Measurements from ENCODE around the gene ATF6.

Gene ATF6

GRCh38 chr1:161978011-161978790 is 212.1 kb downstream of the ATF6 start:
- no peak for DNase-seq

DNA sequence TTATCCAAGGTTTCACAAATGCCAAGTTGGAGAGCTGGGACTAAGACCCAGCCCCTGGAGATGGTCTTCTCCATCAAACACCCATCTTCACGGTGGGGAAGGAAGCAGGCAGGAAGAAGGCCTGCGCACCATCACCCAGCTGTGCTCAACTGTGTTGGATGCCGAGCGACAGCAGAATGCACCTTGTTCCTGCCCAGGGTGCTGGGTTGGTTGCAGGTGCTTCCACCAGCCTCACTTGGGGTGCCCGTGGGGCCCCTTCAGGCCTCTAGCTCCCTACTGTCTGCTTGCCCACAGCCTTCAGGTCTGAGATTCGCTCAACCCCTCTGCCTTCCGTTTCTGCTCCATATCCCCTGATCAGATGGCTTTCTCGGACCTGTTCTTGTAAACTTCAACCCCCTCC is 215.0 kb downstream of the ATF6 start:
- DNase-seq = no peak

DNA sequence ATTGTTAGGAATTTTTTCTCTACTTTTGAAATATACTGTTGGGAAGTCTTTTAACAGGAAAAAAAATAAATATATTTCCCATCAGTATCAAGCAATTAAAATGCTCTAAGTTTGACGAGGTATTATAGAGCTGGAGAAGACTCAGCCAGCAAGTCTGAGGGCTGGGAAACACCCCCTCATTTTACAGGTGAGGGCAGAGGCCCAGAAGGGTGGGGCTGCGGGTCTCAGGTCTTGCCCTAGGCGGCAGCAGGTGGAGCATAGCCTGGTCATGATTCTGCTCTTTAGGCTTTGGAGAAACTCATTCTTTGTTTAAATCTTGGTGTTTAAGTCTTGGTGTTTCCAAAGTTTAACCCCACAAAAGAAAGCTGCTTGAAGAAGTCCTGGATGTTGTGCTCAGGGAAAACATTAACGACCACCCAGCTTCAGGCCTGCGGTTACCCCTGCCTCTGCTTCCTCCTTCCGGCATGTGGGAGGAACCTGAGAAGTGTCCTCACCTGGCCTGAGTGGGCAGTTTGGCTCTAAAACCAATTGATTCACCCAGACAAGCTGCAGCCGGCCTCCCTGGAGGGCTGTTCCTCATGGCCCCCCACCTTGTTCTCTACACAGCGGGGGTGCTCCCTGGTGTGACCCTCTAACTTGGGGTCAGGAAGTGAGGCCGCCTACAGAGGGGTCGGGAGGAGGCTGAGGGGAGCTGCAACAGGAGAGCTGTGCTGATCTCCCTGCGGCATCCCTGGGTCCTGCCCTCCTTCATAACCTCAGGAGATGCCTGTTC is 215.8 kb downstream of the ATF6 start:
- DNase-seq = no peak

DNA sequence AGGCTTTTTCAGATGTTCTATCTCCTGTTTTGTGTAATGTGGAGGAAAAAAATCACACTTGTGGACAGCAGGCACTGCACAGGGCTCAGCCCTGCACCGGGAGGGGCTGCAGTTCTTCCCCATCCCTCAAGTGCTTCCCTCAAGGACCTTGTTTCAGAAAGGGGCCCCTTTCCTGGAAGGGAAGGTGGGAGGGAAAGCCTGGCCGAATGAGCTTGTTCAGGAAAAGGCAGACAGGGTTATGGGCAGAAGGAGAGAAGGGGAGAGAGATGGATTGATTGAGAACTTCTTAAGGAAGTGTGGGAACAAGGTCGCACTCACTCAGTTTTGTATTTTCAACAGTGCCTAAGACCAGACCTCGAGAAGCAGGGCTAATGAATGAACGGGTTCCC is 216.4 kb downstream of the ATF6 start:
- DNase-seq = no peak

DNA sequence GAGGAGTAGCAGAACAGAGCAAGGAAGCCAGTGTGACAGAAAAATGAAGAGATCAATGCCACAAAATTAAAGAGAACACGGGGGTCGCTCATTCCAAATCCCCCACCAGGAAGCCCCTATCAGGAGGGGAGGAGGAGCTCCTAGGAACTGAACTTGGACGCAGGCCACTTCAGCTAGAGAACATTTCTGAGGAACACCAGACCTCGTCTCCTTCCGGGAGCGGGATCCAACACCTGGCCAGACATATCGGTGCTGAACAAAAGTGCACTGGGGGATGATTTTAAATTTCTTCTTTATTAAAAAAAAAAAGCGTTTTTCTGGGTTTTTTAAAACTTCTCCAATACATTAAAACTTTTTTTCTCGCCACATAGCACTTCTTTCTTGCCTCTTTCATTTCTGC is 216.8 kb downstream of the ATF6 start:
- no peak for DNase-seq

GRCh38 chr1:161983725-161984124 is 217.6 kb downstream of the ATF6 start:
- DNase-seq = no peak

DNA sequence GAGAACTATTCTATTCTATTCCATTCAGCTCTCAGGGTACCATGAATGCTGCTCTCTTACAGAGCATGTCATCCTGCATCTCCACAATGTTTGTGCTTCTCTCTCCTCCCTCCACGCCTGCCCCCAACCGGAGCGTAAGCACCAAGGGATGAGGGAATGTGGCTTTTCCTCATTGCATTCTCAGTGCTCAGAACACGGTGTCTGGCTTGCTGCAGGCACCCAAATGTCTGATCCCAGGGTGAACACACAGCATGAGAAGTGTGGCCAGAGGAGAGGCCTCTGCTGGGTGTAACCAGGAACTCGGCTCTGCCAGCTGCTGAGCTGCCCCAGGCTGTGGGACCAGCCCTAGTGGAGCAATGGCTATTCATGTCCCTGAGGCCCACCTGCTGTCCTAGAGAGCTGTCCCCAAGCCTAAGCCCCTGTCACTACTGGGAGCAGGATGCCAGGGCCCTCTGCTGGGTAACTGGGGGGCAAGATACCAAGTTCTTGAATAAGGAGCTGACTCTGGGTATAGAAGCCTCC is 219.2 kb downstream of the ATF6 start:
- DNase-seq = no peak

DNA sequence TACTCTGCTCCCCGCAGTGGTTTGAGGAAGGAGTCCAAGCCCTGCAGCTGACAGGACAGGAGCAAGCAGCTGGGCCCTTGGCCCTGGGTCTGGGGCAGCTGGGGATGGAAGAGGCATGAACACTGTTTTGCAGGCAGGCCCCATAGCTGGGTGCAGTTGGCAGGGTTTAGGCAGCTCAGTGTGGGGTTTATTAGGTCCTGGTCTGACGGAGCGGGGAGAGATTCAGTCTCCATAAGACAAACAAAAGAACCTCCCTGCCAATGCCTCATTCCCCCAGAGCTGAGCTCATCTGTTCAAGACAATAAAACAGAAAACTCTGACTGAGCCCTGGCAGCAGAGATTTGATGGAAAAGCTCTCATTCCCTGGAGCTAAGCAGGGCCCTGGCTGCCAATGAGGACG is 220.2 kb downstream of the ATF6 start:
- DNase-seq = no peak

DNA sequence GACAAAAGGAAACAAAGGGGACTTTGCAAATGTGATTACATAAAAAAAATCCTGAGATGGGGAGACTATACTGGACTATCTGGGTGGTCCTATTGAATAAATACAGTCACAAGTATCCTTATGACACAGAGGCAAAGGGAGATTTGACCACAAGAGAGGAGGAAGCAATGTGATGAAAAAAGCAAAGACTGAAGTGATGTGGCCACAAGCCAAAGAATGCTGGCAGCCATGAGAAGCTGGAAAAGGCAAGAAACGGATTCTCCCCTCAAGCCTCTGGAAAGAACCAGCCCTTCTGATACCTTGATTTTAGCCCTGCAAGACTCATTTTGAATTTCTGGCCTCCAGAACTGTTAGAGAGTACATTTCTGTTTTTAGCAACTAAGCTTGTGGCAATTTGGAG is 221.2 kb downstream of the ATF6 start:
- no peak for DNase-seq

DNA sequence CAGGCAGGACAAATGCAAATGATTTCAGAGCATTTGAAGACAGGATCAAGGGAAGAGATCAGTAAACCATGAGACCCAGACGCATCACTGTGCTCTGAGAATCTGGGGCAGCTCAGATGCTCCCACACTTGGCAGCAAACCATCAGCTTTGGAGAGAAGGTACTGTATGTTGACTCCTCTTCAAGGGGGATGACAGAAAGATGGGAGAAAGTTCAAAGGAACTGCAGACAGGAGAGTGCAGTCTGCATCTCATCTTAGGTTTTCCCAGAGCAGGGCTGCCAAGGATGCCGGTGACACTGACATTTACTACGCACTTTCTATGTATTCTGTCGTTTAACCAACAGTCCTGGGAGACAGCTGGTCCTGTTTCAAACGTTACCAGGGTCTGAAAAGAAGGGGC is 221.8 kb downstream of the ATF6 start:
- no peak for DNase-seq

DNA sequence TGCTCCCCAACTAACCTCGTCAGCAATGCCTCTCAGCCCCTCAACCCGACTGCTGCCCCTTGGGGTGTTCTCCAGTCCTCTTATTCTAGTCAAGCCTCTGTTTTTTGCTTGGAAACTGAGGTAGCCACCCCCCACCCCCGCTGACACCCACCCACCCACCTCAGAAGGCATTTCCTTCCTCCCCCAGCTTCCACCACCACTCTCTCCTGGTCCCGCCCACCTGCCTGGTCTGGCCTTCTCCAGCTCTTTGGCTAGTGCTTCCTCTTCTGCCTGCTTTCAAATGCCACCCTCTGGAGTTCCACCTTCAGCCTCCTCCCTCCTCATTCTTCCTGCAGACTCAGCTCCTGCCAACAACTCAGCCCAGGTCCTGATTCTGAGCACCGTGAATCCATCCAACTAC is 222.3 kb downstream of the ATF6 start:
- peak; percentile 30 for DNase-seq

DNA sequence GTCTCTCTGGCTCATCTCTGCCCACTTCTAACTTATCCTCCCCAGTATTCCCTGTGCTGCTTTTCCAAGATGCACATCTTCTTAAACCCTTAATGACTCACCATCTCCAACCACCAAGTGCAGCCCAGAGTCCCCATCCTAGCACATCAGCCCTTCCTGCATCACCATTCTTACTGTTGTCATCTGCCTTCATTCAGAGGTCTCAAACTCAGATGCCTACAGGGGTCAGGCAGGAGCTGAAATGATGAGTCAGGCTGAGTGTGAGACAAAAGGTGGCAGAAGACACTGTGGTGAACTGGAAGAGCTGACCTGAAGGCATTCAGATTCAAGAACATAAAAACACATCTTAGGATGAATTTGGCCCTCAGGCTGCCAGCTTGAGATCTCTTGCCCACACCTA is 223.0 kb downstream of the ATF6 start:
- peak; percentile 1 for DNase-seq

DNA sequence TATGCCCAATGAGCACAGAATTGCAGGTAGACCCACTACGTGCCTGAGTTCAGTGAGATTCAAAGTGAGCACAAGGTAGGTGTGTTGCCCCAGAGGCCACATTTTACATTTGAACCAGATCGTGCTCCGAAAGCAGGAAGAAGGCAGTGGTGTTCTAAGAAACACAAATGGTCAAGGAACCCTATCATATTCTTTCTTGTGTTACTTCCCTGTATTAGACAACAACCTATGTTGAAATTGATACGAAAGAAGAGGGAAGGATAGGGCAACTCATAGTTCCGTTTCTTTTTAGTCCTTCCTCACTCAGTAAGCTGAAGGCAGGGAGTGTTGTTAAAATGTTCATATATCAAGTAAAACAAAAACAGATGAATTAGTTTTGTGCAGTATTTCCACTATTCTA is 223.7 kb downstream of the ATF6 start:
- peak; percentile 89 for DNase-seq

DNA sequence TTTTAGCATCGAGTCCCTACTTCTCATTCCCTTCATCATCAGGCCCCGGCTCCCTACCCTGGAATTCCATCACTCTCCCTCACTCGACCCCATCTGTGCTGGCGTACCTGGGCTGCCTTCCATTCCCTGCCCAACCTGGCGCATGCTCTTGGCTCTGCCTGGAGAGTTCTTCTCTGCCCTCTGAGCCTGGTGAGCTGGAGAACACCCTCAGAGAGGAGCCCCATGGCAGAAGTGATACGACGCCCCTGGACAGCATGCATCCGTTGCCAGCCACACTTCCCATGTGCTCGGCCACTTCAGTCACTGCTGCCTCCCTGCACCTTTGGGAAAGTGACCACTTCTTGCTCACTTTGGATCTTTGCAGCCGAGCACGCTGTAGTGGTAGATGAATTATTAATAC is 227.5 kb downstream of the ATF6 start:
- no peak for DNase-seq

DNA sequence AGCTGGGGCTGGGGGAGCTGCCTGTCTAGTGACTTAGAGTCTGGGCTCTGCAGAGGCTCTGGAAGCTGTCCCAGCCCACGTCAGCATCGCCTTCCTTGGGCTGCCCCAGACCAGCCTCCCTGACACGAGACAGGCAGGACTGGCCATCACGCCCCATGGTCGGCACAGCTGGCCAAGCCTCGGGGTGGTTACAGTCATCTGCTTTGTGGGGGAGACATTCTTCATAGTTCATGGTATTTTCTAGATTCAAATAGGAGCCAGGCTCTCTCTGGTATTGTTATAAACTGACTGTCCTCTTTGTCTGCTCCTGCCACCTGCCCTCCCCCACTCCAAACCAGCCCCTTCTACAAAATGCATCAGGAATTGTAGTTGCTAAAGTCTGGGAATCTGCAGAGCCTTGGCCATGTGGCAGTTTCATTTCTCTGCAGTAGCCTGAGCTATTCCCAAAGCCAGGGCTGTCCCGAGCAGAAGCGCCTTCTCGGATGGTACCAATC is 228.1 kb downstream of the ATF6 start:
- DNase-seq = no peak

GRCh38 chr1:161997152-161997551 is 231.0 kb downstream of the ATF6 start:
- DNase-seq = no peak

GRCh38 chr1:161998811-161999210 is 232.7 kb downstream of the ATF6 start:
- DNase-seq = no peak

GRCh38 chr1:161999301-162000052 is 233.4 kb downstream of the ATF6 start:
- DNase-seq = peak; percentile 41

- DNase-seq = no peak
Measured at GRCh38 chr1:162000053-162000420, 233.9 kb downstream of the ATF6 start.

DNA sequence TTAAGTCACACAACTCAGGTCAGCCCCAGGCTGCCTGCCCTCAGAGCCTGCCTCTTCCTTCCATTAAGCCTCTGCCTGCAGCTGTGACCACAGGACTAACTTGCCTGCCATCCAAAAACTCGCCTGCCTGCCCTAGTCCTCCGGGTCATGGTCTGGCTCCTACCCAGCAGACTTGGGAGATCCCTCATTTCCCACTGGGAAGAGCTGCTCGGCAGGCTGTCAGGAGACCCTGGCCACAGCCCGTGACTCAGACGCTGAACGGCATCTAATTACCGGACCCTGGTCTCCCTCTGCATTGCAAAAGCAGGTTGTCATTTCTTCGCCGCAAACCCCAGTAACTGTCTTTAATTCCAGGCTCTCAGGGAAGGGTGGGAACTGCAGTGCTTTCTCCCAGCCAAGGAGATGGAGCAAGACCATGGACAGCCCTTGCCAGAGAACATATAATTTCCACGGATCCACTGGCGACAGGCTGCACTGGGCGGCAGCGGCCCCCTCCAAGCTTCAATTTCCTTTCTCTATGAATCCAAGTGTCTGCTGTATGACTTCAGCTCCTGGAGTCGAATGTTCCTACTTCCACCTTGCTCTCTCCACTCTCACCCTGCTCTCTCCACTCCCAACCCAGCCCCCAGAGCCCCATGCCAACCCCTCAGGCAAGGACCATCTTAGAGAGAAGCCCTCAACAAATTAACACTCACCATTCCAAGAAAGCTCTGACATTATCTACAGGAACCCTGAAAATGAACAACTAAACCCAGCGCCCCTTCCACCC is 237.1 kb downstream of the ATF6 start:
- DNase-seq = no peak

- peak; percentile 55 for DNase-seq
Measured at GRCh38 chr1:162003830-162004215, 237.7 kb downstream of the ATF6 start.

- no peak for DNase-seq
Measured at GRCh38 chr1:162004441-162004950, 238.4 kb downstream of the ATF6 start.

All from inflammatory macrophage treated with lipopolysaccharide for 4 hours (primary cell).